Occipital lobe (tissue), 2 donors: ENCODE results near the gene CREG2. TPM values are rescaled to one million over a fixed set of nuclear protein-coding genes. Genes with fewer than 3 reads are reported as not detected.
A peak's percentile ranks its signal among the peaks of the same experiment; 100 is the strongest.
"Not testable (repeated sequence)": the region's sequence is repeated elsewhere in the genome, so short reads cannot be mapped to it uniquely, and the experiment has no call there.

Experiments
- DNase-seq: peaks from one replicate; lab custom pipeline; 2025; lab: John Stamatoyannopoulos, UW
- total RNA-seq: library from RNA; depleted of rRNA; stranded (reverse); fragments of >200 nt; gene quantifications from one replicate; pipeline ENCODE4 v1.2.3, GENCODE V29; 2014

CREG2 gene
- total RNA-seq, 1 donor from 2014 or later = 4.8 TPM

- no peak for DNase-seq
These were observed 12.3 kb downstream of the CREG2 start for GRCh38 chr2:101374821-101375561.

GRCh38 chr2:101372792-101373191 lies 14.5 kb downstream of the CREG2 start:
- DNase-seq = no peak

- DNase-seq = no peak
These were observed 15.7 kb downstream of the CREG2 start for GRCh38 chr2:101371636-101372035.

- no peak for DNase-seq
These were observed 18.2 kb downstream of the CREG2 start for GRCh38 chr2:101369100-101369499.

GRCh38 chr2:101368376-101368775 lies 18.9 kb downstream of the CREG2 start:
- DNase-seq = no peak

- no peak for DNase-seq
These were observed 19.8 kb downstream of the CREG2 start for GRCh38 chr2:101367508-101367907.

GRCh38 chr2:101364878-101365277 lies 22.4 kb downstream of the CREG2 start:
- peak; percentile 76 for DNase-seq

- no peak for DNase-seq
These were observed 24.5 kb downstream of the CREG2 start for GRCh38 chr2:101362777-101363176.

- DNase-seq = no peak
These were observed 25.0 kb downstream of the CREG2 start for GRCh38 chr2:101362316-101362715.

- DNase-seq = no peak
These were observed 25.8 kb downstream of the CREG2 start for GRCh38 chr2:101361522-101361921.

- DNase-seq = no peak
These were observed 26.2 kb downstream of the CREG2 start for GRCh38 chr2:101361121-101361520.

GRCh38 chr2:101360232-101360631 lies 27.1 kb downstream of the CREG2 start:
- no peak for DNase-seq

- DNase-seq = no peak
These were observed 27.8 kb downstream of the CREG2 start for GRCh38 chr2:101359410-101359954.

- DNase-seq = no peak
These were observed 29.9 kb downstream of the CREG2 start for GRCh38 chr2:101357376-101357775.

- no peak for DNase-seq
These were observed 30.8 kb downstream of the CREG2 start for GRCh38 chr2:101356521-101356920.

GRCh38 chr2:101356055-101356454 lies 31.2 kb downstream of the CREG2 start:
- no peak for DNase-seq

GRCh38 chr2:101355401-101356054 lies 31.8 kb downstream of the CREG2 start:
- DNase-seq = no peak

GRCh38 chr2:101354420-101355311 lies 32.6 kb downstream of the CREG2 start:
- no peak for DNase-seq

- not testable (repeated sequence) for DNase-seq
These were observed 34.7 kb downstream of the CREG2 start for GRCh38 chr2:101352631-101353030.

- no peak for DNase-seq
These were observed 36.1 kb downstream of the CREG2 start for GRCh38 chr2:101351207-101351606.

GRCh38 chr2:101349893-101350662 lies 37.2 kb downstream of the CREG2 start:
- peak; percentile 20 for DNase-seq
